Type B pancreatic cell (in vitro differentiated cells): ENCODE results near the gene HTR4. TPM values are rescaled to one million over a fixed set of nuclear protein-coding genes. Genes with fewer than 3 reads are reported as not detected.

Experiments used
- DNase-seq: peaks from one replicate; pipeline ENCODE4 v3.0.0; 2021; ENCODE audit warnings: mixed read lengths; ENCODE audit not compliant: unreplicated experiment; ENCODE audit errors: extremely low spot score
- H3K27ac Mint-ChIP-seq: 2 replicates; pipeline ENCODE4 v1.8.0; 2021; ENCODE audit warnings: mild to moderate bottlenecking, mixed read lengths
- H3K27me3 Mint-ChIP-seq: 2 replicates; pipeline ENCODE4 v1.8.0; 2021; ENCODE audit warnings: mixed read lengths
- H3K36me3 Mint-ChIP-seq: 2 replicates; pipeline ENCODE4 v1.8.0; 2021; ENCODE audit warnings: mixed read lengths
- H3K4me1 Mint-ChIP-seq: one replicate; pipeline ENCODE4 v1.8.0; 2021; ENCODE audit warnings: mixed read lengths; ENCODE audit not compliant: unreplicated experiment
- H3K4me3 Mint-ChIP-seq: 2 replicates; pipeline ENCODE4 v1.8.0; 2021; ENCODE audit warnings: mild to moderate bottlenecking, mixed read lengths
- H3K9me3 Mint-ChIP-seq: 2 replicates; pipeline ENCODE4 v1.8.0; 2021; ENCODE audit warnings: mixed read lengths
- total RNA-seq: library from RNA; stranded (reverse); gene quantifications from 2 replicates; pipeline ENCODE4 v1.2.1, GENCODE V29; 2021; ENCODE audit warnings: low replicate concordance
- TF ChIP-seq, protein P1 (sequence below): fragments of 200-600 bp; sonication (generic); conservative IDR thresholded peaks from 2 replicates; pipeline ENCODE4 v1.5.0; 2021; ENCODE audit warnings: antibody characterized with exemption, mild to moderate bottlenecking

Gene HTR4
- total RNA-seq, 1 donor from 2014 or later, result 0.29 TPM

DNA sequence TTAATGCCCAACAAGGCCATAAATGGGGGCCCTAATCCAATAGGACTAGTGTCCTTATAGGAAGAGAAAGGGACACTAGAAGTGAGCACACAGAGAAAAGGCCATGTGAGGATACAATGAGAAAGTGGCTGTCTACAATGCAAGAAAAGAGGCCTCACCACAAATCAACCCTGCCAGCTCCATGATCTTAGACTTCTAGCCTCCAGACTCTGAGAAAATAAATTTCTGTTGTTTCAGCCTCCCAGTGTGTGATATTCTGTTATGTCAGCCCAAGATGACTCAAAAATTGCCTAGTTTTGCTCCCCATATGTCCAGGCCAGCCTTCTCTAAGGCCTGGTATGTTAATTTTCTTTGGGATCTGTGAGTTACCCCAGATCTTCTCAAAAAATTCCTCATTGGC lies 32.3 kb upstream of the HTR4 start:
- Mint-ChIP-seq H3K4me1 (no peaks in the 10 kb centered on the region), H3K9me3 (peaks cover 6% of the 10 kb centered on the region), H3K27me3 (peaks cover 7% of the 10 kb centered on the region), H3K4me3 (no peak overlapping the region), H3K27ac (no peak overlapping the region), H3K36me3 (no peaks in the 10 kb centered on the region)
- DNase-seq, result no peak
- TF ChIP-seq, protein P1, sequence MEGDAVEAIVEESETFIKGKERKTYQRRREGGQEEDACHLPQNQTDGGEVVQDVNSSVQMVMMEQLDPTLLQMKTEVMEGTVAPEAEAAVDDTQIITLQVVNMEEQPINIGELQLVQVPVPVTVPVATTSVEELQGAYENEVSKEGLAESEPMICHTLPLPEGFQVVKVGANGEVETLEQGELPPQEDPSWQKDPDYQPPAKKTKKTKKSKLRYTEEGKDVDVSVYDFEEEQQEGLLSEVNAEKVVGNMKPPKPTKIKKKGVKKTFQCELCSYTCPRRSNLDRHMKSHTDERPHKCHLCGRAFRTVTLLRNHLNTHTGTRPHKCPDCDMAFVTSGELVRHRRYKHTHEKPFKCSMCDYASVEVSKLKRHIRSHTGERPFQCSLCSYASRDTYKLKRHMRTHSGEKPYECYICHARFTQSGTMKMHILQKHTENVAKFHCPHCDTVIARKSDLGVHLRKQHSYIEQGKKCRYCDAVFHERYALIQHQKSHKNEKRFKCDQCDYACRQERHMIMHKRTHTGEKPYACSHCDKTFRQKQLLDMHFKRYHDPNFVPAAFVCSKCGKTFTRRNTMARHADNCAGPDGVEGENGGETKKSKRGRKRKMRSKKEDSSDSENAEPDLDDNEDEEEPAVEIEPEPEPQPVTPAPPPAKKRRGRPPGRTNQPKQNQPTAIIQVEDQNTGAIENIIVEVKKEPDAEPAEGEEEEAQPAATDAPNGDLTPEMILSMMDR, result no peak

DNA sequence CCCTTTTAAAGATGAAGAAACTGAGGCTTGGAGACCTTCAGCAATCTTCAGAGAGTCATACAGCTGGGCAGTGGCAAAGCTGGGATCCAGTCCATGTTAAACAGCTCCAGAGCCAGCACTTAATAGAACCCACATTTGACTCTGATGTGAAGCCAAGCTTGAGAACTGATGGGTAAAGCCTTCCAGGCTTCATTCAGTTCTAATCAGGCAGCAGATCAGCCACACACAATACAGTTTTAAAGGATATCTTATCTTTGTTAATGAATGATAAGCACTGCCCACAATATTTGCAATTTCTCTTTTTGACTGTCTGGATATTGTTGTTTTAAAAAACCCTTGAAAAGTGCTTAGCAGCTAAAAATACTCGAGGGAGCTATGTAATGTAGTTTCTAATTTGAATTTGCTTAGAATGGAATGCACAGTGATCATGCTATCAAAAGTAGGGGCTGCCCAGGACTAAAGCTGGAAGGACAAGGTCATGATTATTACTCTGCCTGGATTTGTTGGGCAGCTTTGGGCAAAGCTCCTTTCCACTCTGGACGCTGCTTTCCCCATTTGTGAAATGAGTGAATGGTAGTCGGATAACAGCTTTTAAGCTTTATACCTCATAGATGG lies 31.3 kb upstream of the HTR4 start:
- Mint-ChIP-seq H3K4me3 (no peak overlapping the region), H3K27ac (no peak overlapping the region), H3K36me3 (no peaks in the 10 kb centered on the region), H3K27me3 (peaks cover 7% of the 10 kb centered on the region), H3K4me1 (no peaks in the 10 kb centered on the region), H3K9me3 (no peaks in the 10 kb centered on the region)
- no peak for DNase-seq
- TF ChIP-seq, protein P1, result no peak

DNA sequence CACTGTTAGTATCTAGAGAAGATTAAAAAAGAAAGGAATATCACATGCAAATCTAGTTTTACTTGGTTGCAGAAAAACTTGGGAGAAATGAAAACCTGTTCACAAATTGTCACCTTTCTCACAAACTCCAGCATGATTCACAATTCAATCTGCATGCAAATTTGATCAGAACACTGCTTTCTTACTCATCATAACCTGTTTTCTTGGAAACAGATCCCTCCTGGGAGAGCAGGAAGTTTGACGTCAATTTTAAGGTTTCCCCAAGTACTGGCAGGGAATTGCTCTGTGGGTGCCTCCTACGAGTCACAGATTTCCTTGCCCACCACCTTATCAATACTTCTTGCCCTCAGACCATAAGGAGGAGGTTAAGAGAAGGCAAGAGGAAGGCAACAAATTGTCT lies 30.2 kb upstream of the HTR4 start:
- Mint-ChIP-seq H3K9me3 (no peaks in the 10 kb centered on the region), H3K4me3 (no peak overlapping the region), H3K4me1 (no peaks in the 10 kb centered on the region), H3K27ac (no peak overlapping the region), H3K36me3 (no peaks in the 10 kb centered on the region), H3K27me3 (peaks cover 7% of the 10 kb centered on the region)
- DNase-seq, result no peak
- TF ChIP-seq, protein P1, result no peak

DNA sequence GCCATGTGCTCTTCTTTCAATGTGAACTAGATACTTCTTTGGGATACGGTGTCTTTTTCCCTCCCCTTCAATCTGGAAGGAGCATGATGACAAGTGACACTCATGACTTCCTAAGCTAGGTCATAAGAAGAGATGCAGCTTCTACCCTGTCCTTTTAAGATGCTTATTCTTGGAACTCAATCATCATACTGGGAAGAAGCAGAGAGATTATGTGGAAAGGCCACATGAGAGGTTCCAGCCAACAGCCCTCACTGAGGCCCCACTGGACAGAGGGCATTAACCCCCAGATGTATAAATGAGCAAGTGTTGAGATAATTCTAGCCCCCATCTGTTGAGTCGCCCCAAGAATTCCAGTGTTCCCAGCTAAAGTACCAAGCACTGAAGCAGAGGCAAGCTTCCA lies 29.3 kb upstream of the HTR4 start:
- H3K4me1 Mint-ChIP-seq, result no peaks in the 10 kb centered on the region
- TF ChIP-seq, protein P1, result no peak
- peaks cover 7% of the 10 kb centered on the region for H3K27me3 Mint-ChIP-seq
- H3K27ac Mint-ChIP-seq, result no peak overlapping the region
- no peaks in the 10 kb centered on the region for H3K9me3 Mint-ChIP-seq
- DNase-seq, result no peak
- H3K4me3 Mint-ChIP-seq, result no peak overlapping the region
- no peaks in the 10 kb centered on the region for H3K36me3 Mint-ChIP-seq

DNA sequence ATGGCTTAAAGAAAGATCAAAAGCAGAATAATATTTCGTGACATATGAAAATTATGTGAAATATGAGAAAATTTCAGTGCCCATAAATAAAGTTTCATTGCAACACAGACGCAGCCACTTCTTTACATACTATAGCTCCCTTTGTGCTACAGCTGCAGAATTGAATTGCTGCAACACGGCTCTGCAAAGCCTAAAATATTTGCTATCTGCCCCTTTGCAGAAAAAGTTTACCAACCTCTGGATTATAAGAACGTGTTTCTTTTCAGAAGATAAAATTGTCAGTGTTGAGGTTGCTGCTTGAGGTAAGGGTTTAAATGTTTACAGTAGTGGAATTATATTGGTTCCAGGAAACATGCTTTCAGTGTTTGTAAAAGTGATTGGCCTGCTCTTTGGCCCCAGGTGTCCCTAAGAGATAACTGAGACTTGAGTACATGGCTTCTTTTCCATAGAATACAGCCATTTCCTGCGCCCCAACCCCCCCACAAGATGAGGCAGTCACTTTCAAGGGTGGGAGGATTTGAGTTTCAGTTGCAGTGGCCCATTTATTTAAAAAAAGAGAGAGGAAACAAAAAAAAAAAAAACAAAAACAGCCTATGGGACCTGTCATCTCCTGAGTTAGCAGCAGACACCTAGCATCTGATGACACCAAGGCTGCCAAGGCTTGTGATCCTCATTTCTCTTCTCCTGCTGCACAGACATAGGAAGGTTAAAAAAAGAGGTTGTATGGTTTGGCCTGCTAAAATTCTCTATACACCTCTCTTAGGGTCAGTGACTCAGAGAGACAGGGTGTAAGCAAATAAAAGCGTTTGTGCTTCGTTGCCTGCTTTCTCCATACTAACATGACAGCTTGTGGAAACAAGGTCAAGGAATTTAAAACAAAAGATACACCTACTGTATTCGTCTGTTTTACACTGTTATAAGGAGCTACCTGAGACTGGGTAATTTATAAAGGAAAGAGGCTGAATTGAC lies 28.0 kb upstream of the HTR4 start:
- TF ChIP-seq, protein P1, result no peak
- Mint-ChIP-seq H3K27me3 (peaks cover 7% of the 10 kb centered on the region), H3K36me3 (no peaks in the 10 kb centered on the region), H3K27ac (no peak overlapping the region), H3K4me1 (no peaks in the 10 kb centered on the region), H3K9me3 (no peaks in the 10 kb centered on the region), H3K4me3 (no peak overlapping the region)
- no peak for DNase-seq
